Measurements from ENCODE around the gene SPAG17. TPM values are rescaled to one million over a fixed set of nuclear protein-coding genes. Genes with fewer than 3 reads are reported as not detected.

Gene SPAG17
- not detected in 2 replicates for total RNA-seq

DNA sequence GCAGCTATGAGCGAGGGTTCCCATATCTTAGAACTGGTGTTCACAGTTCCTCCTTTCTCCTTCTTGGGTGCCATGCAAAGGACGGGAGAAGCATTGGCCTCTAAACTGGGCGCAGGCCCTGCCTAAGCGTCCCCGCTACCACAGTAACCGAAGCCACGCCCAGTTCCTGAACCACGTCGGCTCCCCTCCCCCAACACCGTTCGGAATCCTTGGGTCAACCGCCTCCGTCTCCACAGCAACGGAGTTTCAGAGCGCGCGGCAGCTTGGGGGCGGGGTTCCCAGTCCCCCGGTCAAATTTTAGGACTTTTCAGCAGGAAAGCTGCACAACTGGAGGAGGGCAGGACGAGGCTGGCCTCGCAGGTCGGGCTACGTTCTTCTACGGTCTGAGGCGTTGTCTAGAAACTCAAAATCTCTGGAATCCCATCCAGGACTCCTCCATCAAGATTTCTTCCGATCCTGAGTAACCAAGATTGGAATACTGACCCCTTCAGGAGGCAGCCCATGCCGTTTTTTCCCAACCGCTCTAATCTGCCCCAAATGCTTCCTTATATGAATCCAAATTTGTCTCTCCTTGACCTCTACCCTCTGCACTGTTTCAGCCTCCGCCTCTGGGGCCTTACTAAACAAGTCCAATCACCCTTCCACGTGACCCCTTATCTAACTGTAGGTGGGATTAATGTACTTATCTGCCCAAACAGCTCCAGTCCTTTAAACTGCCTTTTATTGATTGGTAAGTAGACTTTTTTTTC lies at the start of gene SPAG17:
Gene SPAG17 (minus strand): TSS at position 145 of the 749 bp plus-strand sequence. CDS start 71 bp downstream, at position 74.

DNA sequence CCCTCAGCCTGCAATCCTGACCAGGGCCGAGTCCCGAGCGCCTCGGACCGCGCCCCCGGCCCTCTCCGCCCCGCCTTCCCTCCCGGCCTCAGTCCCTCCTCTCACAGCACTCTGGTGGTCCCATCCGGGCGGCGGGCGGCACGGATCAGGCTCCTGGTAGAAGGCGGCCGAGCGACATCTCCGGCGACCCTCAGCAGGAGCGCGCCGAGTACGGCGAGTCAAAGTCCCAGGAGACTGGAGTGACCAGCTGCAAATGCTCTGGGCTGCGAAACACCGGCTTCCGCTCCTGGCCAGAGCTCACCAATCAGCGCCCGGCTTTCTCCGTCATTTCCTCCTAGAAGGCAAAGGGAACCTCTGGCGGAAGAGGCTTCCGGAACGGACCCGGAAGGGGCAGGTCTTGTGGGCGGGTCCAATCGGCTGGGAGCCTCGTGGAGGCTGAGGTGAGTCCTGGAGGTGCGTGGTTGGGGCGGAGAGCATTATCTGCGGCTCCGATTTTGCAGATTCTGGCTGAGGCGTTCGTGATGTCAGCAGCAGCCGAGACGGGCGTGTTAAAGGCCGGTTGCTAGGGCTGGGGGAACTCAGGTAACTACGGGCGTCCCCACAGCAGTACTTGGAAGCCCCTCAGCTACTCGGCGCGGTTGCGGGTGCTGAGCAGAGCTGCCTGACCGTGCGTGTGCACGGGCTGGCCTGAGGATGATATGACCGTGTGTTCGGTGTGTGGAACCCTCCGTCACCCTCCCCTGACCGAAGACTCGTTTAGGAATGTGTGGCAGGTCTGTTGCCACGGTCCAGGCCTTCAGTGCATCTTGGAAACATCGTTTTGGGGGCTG lies 255.5 kb downstream of the SPAG17 start, which contains the start of the genes GDAP2 and WDR3:
Gene GDAP2 (minus strand): TSS at position 279 of the 830 bp plus-strand sequence. CDS start 9,264 bp downstream, outside the sequence.
Gene WDR3 (plus strand): TSS at position 397 of the 830 bp plus-strand sequence. CDS start 3,581 bp downstream, outside the sequence.

Measured in cardiac ventricle fibroblast (primary cell).